Uterus (tissue), 4 donors: Measurements from ENCODE around the gene RAB11A. TPM values are rescaled to one million over a fixed set of nuclear protein-coding genes. Genes with fewer than 3 reads are reported as not detected.

Source experiments
- DNase-seq, 2 donors: peaks; one replicate each; pipeline ENCODE4 v3.0.0-alpha.2; 2019 to 2020
- H3K27ac ChIP-seq, 2 donors: fragments of 200-600 bp; sonication (generic); 1 replicate in 1 of 2; 2 replicates in 1 of 2; pipeline ENCODE4 v1.5.1; 2016 to 2018
- H3K27me3 ChIP-seq, 2 donors: fragments of 200-600 bp; sonication (generic); one replicate each; pipeline ENCODE4 v1.5.1; 2018 to 2019; ENCODE audit warnings: control low read depth in 1 of 2
- H3K36me3 ChIP-seq, 2 donors: fragments of 200-600 bp; sonication (generic); one replicate each; pipeline ENCODE4 v1.5.1; 2019; ENCODE audit warnings: control low read depth in 1 of 2
- H3K4me1 ChIP-seq, 2 donors: fragments of 200-600 bp; sonication (generic); one replicate each; pipeline ENCODE4 v1.5.1; 2018 to 2019; ENCODE audit warnings: control low read depth in 1 of 2
- H3K4me3 ChIP-seq, 2 donors: fragments of 200-600 bp; sonication (generic); 1 replicate in 1 of 2; 2 replicates in 1 of 2; pipeline ENCODE4 v1.5.1; 2018 to 2019; ENCODE audit warnings: mild to moderate bottlenecking in 1 of 2
- H3K9me3 ChIP-seq, 2 donors: fragments of 200-600 bp; sonication (generic); one replicate each; pipeline ENCODE4 v1.5.1; 2019; ENCODE audit warnings: control low read depth in 1 of 2
- CTCF ChIP-seq, 4 experiments: fragments of 200-600 bp in 2 of 4; fragments of 450-650 bp in 2 of 4; sonication (generic) in 2 of 4; IDR thresholded peaks; one replicate each; pipeline ENCODE4 v1.5.1; 2016 to 2019; ENCODE audit warnings: antibody characterized with exemption in 4 of 4, mild to moderate bottlenecking in 2 of 4, moderate library complexity in 1 of 4
- POLR2A ChIP-seq, 2 donors: fragments of 450-650 bp; IDR thresholded peaks; one replicate each; pipeline ENCODE4 v1.6.1; 2016; ENCODE audit warnings: antibody characterized with exemption in 2 of 2, mild to moderate bottlenecking in 1 of 2, moderate library complexity in 1 of 2
- intact Hi-C: fragments of 100-400 bp; cut with DNase I; formaldehyde crosslinking; loops from one replicate; pipeline ENCODE4 v1.15.1; 2023; ENCODE audit warnings: low total_unique reads
- total RNA-seq, 4 donors: library from RNA; depleted of rRNA in 3 of 4; stranded (reverse); fragments of >200 nt in 3 of 4; gene quantifications; one replicate each; pipeline versions ENCODE4 v1.1.0 to v1.2.4, GENCODE V29; 2014 to 2023
- donor health status: DM: yes; HTN: yes; CAD: no.

The RAB11A gene
- total RNA-seq, 4 donors from 2014 or later, result 62.0 to 213 (median 151) TPM

GRCh38 chr15:65873256-65873655 lies 4.0 kb downstream of the RAB11A start:
- peaks cover 0 to 4% of the 10 kb centered on the region in 2 donors for H3K4me1 ChIP-seq
- H3K36me3 ChIP-seq, result no peaks in the 10 kb centered on the region
- H3K27ac ChIP-seq, result no peak overlapping the region
- DNase-seq, result no peak
- intact Hi-C loops, result no loop called here
- H3K9me3 ChIP-seq, result no peaks in the 10 kb centered on the region
- H3K27me3 ChIP-seq, result no peaks in the 10 kb centered on the region
- H3K4me3 ChIP-seq, result no peak overlapping the region
- TF ChIP-seq POLR2A (IDR thresholded peaks at IDR 0.05) (no peak), CTCF (IDR thresholded peaks at IDR 0.05) (no peak)

- Histone ChIP-seq H3K9me3 (no peaks in the 10 kb centered on the region), H3K27me3 (no peaks in the 10 kb centered on the region), H3K27ac (no peak overlapping the region), H3K4me3 (no peak overlapping the region), H3K36me3 (no peaks in the 10 kb centered on the region), H3K4me1 (peaks cover 0 to 4% of the 10 kb centered on the region in 2 donors)
- no peak for DNase-seq
- TF ChIP-seq CTCF (IDR thresholded peaks at IDR 0.05) (no peak), POLR2A (IDR thresholded peaks at IDR 0.05) (no peak)
- intact Hi-C loops, result no loop called here
These were observed 6.2 kb downstream of the RAB11A start for GRCh38 chr15:65875458-65875857.

- TF ChIP-seq CTCF (IDR thresholded peaks at IDR 0.05), result no peak
- no peak for TF ChIP-seq POLR2A (IDR thresholded peaks at IDR 0.05)
- no peaks in the 10 kb centered on the region for H3K36me3 ChIP-seq
These were observed 8.5 kb downstream of the RAB11A start for GRCh38 chr15:65877749-65878148.

GRCh38 chr15:65881766-65882434 lies 12.6 kb downstream of the RAB11A start:
- H3K36me3 ChIP-seq, result no peaks in the 10 kb centered on the region
- TF ChIP-seq CTCF (IDR thresholded peaks at IDR 0.05) (no peak), POLR2A (IDR thresholded peaks at IDR 0.05) (no peak)

More at GRCh38 chr15:65877749-65878148, 8.5 kb downstream of the RAB11A start:
- no peak overlapping the region for H3K27ac ChIP-seq
- H3K4me3 ChIP-seq, result no peak overlapping the region
- H3K4me1 ChIP-seq, result no peaks in the 10 kb centered on the region
- H3K27me3 ChIP-seq, result no peaks in the 10 kb centered on the region
- no peaks in the 10 kb centered on the region for H3K9me3 ChIP-seq
- no peak for DNase-seq
- intact Hi-C loops, result no loop called here

GRCh38 chr15:65883571-65883970 lies 14.3 kb downstream of the RAB11A start:
- no peak for DNase-seq
- Histone ChIP-seq H3K9me3 (no peaks in the 10 kb centered on the region), H3K4me1 (no peaks in the 10 kb centered on the region), H3K27ac (no peak overlapping the region), H3K4me3 (no peak overlapping the region), H3K36me3 (no peaks in the 10 kb centered on the region), H3K27me3 (no peaks in the 10 kb centered on the region)
- intact Hi-C loops, result no loop called here
- TF ChIP-seq POLR2A (IDR thresholded peaks at IDR 0.05), result no peak
- TF ChIP-seq CTCF (IDR thresholded peaks at IDR 0.05), result no peak

More at GRCh38 chr15:65881766-65882434, 12.6 kb downstream of the RAB11A start:
- Histone ChIP-seq H3K27me3 (no peaks in the 10 kb centered on the region), H3K4me1 (no peaks in the 10 kb centered on the region), H3K4me3 (no peak overlapping the region), H3K27ac (no peak overlapping the region), H3K9me3 (no peaks in the 10 kb centered on the region)
- intact Hi-C loops, result no loop called here
- DNase-seq, result no peak
